ENCODE data around the gene APIP. TPM values are rescaled to one million over a fixed set of nuclear protein-coding genes. Genes with fewer than 3 reads are reported as not detected.

The APIP gene
- total RNA-seq, 1 experiment from 2014 or later = 31.3 TPM

DNA sequence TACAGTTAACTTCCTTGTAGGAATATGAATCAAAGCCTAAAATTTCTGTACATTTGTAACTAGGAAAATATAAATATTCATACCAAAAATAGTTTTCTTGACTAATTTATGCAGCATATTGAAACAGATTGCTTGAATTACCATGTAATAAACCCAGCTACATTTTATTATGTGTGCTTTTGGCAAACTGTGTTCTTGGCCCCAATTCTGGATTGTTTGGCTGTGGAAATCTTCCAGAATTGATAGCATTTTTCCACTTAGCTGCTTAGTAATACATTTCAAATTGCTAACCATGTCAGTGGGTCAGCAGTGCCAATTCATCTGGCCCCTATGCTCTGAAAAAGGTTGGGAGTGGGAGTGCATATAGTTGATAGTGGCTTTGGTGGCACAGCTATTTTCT lies 32.5 kb upstream of the APIP start:
- Histone ChIP-seq H2BK5ac (ENCODE audit: insufficient read length, low read length) (no peak overlapping the region), H3K18ac (ENCODE audit: insufficient read length, low read depth, low read length) (no peak overlapping the region), H3K56ac (ENCODE audit: insufficient read length, low read depth, low read length) (no peak overlapping the region), H2BK15ac (ENCODE audit: low read depth, low read length) (no peak overlapping the region), H3K23me2 (ENCODE audit: insufficient read length, low read depth, low read length, poor library complexity, severe bottlenecking) (no peaks in the 10 kb centered on the region), H2BK12ac (ENCODE audit: insufficient read length, low read depth, low read length) (no peak overlapping the region), H3T11ph (ENCODE audit: low read length) (no peak overlapping the region), H3K9ac (ENCODE audit: extremely low read depth, insufficient read length, low read length) (no peak overlapping the region), H4K5ac (ENCODE audit: insufficient read length, low read depth, low read length) (no peak overlapping the region), H2AK5ac (ENCODE audit: insufficient read length, low read length) (no peak overlapping the region), H4K91ac (ENCODE audit: insufficient read length, low read depth, low read length) (no peak overlapping the region), H3K4me2 (ENCODE audit: insufficient read depth, insufficient read length, low read length) (no peak overlapping the region), H3K27ac (ENCODE audit: insufficient read length, low read depth, low read length) (no peak overlapping the region), H2AFZ (ENCODE audit: low read length) (no peak overlapping the region), H2BK120ac (ENCODE audit: low read depth, low read length, poor library complexity, severe bottlenecking) (no peak overlapping the region), H3K4me1 (ENCODE audit: insufficient read depth, low read length) (no peaks in the 10 kb centered on the region), H4K20me1 (ENCODE audit: control insufficient read depth, insufficient read depth, insufficient read length) (no peaks in the 10 kb centered on the region), H3K9me3 (ENCODE audit: control insufficient read depth, low read depth, low read length) (no peaks in the 10 kb centered on the region), H3K27me3 (ENCODE audit: insufficient read depth, low read length) (no peaks in the 10 kb centered on the region), H3K79me2 (ENCODE audit: insufficient read depth, low read length) (peaks cover under 1% of the 10 kb centered on the region; the same call in 1 of the 2 replicates), H3K23ac (ENCODE audit: insufficient read length, low read depth, low read length) (no peak overlapping the region), H3K79me1 (ENCODE audit: insufficient read depth, low read depth, low read length, poor library complexity, severe bottlenecking) (no peaks in the 10 kb centered on the region), H3K14ac (ENCODE audit: insufficient read depth, low read length) (no peak overlapping the region), H3K4ac (ENCODE audit: low read depth, low read length) (no peak overlapping the region), H4K8ac (replicated peaks; ENCODE audit: insufficient read length, low read depth, low read length) (no peak overlapping the region), H2BK20ac (ENCODE audit: low read depth, low read length, poor library complexity, severe bottlenecking) (no peak overlapping the region)
- TF ChIP-seq CTCF (conservative IDR thresholded peaks at IDR 0.05) = no peak
- H3K36me3 Mint-ChIP-seq (ENCODE audit: insufficient read depth in 1 of 3, low read depth in 3 of 3) = peaks cover 4 to 12% (median 6%) of the 10 kb centered on the region in 3 experiments
- H3K27ac Mint-ChIP-seq = no peak overlapping the region
- no peaks in the 10 kb centered on the region for H3K4me1 Mint-ChIP-seq
- no peak for DNase-seq
- no peak overlapping the region for H3K4me3 Mint-ChIP-seq
- no peaks in the 10 kb centered on the region for H3K27me3 Mint-ChIP-seq (ENCODE audit: low read depth)
- peaks cover 3 to 4% of the 10 kb centered on the region in 2 experiments; a peak in 4 of 5 replicates for H3K9me3 Mint-ChIP-seq
